ENCODE measurements around the gene PLA2R1.

GRCh38 chr2:160045703-160046210 is 16.7 kb downstream of the PLA2R1 start:
- TF ChIP-seq, protein P1, sequence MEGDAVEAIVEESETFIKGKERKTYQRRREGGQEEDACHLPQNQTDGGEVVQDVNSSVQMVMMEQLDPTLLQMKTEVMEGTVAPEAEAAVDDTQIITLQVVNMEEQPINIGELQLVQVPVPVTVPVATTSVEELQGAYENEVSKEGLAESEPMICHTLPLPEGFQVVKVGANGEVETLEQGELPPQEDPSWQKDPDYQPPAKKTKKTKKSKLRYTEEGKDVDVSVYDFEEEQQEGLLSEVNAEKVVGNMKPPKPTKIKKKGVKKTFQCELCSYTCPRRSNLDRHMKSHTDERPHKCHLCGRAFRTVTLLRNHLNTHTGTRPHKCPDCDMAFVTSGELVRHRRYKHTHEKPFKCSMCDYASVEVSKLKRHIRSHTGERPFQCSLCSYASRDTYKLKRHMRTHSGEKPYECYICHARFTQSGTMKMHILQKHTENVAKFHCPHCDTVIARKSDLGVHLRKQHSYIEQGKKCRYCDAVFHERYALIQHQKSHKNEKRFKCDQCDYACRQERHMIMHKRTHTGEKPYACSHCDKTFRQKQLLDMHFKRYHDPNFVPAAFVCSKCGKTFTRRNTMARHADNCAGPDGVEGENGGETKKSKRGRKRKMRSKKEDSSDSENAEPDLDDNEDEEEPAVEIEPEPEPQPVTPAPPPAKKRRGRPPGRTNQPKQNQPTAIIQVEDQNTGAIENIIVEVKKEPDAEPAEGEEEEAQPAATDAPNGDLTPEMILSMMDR (IDR thresholded peaks at IDR 0.05) = no peak
- no peak for TF ChIP-seq POLR2AphosphoS5 (IDR thresholded peaks at IDR 0.05)
- TF ChIP-seq POLR2A (IDR thresholded peaks at IDR 0.05) = no peak

Data from transverse colon (tissue), 4 donors.